HG02763 (cell line): ENCODE data around the gene EFCAB8.

ENCODE experiments used
- ATAC-seq: cut with Tn5 transposase; IDR thresholded peaks from one replicate; pipeline ENCODE4 v1.9.1; 2021; ENCODE audit warnings: mild to moderate bottlenecking, moderate library complexity; ENCODE audit not compliant: unreplicated experiment

EFCAB8 gene

DNA sequence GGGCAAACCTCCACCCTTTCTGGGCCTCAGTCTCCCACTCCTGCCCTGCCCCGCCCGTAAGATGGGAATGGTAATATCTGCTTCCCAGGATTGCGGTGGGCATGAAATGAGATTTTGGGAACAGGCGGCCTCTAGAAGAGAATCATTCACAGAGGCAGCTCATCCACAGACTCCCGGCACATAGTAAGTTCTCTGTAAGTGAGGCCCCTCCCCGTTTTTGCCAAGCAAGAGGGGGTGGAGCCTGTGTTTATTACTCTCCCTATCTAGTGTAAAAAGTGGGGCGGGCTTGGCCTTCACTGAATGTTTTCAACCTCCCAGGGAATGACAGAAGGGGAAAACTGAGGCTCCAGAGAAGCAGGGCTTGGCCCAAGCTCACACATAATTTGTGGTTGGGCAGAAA is 125.5 kb downstream of the EFCAB8 start:
- no peak for ATAC-seq

GRCh38 chr20:32984631-32985354 is 126.1 kb downstream of the EFCAB8 start:
- no peak for ATAC-seq

DNA sequence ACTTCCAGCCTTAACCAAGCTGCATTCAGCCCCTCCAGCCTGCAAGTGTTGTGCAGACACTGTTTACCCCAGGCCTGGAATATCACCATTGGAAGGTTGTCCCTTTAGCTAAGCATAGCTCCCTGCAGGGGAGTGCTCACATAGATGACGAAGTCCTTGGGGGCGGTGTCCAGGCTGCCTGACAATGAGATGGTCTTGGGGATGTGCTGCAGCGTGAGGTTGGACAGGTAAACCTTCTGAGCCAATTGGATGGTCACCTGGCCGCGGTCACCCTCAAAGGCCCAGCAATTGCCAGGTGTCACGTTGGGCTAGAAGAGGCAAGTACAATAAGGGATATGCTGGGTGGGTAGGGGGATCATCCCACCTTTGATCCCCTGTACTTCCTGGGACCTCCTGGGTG is 126.9 kb downstream of the EFCAB8 start:
- ATAC-seq = no peak

DNA sequence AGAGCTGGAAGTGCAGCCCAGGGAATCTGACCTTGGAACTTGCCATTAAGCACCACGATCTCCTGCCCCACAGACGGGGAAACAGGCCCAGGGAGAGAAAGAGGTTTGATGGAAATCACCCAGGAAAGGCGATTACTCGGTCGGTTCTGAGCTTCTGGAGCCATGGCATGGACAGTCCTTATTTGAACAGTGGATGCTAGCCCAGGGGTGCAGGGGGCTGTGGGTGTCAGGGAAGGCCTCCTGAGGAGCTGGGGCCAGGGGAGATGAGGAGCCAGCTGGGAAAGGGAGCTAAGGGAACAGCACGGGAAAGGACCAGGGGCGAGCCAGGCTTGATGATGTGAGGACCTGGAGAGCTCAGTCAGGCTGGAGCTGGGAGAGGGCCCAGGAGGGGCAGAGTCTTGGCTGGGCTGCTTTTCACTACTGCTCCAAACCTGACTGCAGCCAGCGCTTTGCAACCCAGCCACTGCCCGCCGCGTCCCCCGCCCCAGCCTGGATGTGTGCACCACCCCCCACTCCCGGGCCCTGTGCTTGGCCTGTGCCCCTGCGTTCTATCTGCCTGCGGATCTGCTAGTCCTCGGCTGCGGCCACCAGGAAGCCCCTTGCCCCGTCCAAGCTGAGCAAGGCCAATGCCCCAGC is 127.7 kb downstream of the EFCAB8 start:
- ATAC-seq = no peak

DNA sequence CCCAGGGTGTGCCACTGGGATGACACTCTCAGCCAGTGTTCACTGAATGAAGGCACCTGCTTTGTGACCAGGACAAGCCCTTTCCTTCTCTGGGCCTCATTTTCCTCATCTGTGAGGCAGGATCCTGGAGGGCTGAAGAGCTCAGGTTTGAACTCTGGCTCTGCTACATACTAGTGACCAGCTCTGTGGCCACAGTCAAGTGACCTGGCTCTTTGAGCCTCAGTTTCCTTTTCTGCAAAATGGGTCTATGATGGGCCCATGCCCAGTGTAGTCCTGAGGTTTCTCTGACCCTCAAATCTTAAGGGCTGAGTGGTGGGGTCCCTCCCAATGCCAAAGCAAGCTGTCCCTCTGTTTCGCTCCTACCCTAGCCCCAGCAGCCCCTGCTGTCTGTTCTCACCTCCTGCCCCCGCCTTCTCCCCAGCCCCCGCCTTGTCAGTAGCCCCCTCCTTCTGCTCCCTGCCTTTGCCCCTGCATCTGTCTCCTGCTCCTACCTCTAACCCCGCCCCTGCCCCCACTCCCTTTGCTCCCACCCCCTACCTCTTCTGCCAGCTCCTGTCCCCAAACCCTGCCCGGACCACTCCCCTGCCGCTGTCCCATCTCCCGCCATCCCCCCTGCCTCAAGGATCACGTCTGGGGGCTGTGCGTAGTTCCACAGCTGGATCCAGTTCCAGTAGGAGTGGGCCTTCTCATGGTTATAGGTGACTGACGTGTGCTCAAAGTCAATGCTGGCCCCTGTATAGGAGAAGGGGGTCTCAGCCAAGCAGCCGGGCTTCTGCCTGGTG is 128.5 kb downstream of the EFCAB8 start:
- no peak for ATAC-seq

DNA sequence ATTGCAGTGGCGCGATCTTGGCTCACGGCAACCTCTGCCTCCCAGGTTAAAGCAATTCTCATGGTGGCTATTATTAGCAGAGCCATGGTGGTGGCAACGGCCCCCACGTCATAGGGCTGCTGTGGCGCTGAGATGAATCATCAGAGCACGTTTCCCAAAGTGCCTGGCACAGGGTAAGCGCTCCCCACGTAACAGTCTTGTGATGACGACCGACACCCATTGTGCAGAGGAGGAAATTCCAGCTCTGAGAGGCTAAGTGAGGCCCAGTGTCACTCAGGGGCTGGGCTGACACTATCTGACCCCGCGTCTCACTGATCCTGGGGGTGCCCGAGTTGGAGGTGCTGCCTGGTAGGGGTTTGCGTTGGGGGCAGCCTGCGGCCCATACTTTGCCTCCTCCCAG is 129.3 kb downstream of the EFCAB8 start:
- ATAC-seq = no peak

- no peak for ATAC-seq
These were observed 131.0 kb downstream of the EFCAB8 start for GRCh38 chr20:32989507-32990283.

DNA sequence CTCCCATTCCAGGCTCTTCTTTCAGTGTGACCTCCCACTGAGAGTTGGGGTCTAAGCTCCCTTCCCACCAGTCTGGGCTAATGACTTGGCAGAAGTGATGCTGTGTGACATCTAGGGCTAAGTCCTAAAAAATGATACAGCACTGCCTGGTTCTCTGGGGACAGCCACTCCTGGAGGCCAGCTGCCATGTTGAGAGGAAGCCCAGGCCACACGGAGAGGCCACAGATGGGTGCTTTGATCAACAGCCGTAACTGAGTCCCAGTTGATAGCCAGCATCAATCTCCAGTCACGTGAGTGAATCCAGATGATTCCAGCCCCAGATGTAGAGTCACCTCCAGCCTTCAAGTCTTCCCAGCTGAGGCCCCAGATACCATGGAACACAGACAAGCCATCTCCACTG is 131.7 kb downstream of the EFCAB8 start:
- ATAC-seq = no peak

GRCh38 chr20:32991383-32991782 is 132.7 kb downstream of the EFCAB8 start:
- ATAC-seq = no peak

- no peak for ATAC-seq
These were observed 133.3 kb downstream of the EFCAB8 start for GRCh38 chr20:32991792-32992641.

GRCh38 chr20:32993496-32994050 is 134.8 kb downstream of the EFCAB8 start:
- ATAC-seq = no peak

GRCh38 chr20:32995802-32996201 is 137.1 kb downstream of the EFCAB8 start:
- no peak for ATAC-seq

DNA sequence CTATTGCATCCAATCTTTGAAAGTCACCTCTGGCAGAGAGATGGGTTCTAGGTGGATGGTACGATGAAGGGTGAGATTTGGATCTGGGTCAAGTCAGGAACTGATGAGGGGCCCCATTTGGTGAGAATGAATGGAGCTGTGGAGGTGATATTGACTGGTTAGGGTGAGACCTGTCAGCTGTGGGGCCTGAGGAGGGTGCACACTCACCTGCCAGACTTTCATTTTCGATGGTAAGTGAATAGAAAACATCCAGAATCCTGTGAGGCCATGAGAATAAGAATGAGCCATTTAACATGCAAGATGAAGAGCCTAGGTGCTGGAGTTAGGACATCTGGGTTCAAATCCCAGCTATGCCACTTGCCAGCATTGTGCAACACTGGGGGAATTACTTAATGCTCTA is 138.7 kb downstream of the EFCAB8 start:
- ATAC-seq = no peak

DNA sequence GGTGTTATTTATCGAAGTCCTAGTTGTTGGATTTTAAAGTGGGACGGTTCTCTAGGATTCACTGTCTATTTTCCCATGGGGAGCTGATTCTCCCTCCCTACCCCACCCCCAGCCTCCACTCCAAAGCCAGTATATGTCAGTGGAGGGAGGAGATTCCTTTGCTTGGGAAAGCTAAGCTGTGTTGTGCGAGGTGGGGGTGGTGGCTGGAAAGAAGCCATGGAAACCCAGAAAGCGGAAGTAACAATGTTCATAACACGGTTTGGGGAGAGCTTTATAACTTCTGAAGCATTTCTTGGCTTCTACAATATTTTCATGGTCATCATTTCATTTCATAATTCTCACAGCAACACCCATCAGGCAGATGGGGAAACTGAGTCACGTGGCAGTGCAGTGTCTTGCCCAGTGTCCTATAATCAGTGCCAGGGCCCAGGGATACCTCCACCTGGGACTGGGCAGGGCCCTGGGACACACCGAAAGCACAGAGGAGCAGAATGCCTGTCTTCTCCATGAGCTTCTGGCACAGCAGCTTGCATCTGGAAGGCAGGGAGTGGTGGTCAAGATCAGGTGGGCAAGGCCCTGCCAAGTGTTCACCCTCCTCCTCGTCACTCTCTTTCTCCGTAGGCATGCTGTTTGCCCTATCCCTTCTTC is 141.0 kb downstream of the EFCAB8 start:
- no peak for ATAC-seq

- no peak for ATAC-seq
These were observed 142.2 kb downstream of the EFCAB8 start for GRCh38 chr20:33000802-33001466.

DNA sequence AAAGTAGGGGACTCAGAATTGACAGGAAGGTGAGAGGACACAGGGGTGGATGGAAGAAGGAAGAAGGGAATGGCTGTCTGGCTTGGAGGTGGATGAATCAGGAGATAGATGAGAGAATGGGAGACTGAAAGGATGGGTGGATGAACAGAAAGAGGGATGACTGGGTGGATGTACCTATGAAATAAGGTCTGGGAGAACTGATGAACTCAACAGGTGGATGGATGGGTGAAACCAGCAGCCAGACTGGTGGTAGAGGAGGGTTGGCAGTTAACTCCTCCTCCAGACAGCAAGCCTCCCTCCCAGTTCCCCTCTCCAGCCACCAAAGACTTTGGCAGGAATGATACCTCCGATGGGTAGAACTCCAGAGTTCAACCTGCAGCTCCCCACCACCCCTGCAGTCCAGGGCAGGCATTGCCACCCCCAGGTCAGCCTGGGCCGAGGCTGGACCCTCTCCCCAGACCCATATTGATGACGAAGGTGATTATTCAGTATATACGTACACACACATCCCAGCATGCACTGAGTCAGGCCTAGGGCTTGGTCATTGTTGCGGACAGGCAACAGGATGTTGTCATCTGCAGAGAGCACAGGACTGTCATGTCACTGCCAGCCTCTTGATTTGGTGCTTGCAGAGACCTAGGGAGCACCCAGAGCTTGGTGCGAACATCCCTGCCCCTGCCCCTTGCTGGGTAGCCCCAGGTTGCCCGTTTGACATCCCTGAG is 143.5 kb downstream of the EFCAB8 start:
- ATAC-seq = no peak

DNA sequence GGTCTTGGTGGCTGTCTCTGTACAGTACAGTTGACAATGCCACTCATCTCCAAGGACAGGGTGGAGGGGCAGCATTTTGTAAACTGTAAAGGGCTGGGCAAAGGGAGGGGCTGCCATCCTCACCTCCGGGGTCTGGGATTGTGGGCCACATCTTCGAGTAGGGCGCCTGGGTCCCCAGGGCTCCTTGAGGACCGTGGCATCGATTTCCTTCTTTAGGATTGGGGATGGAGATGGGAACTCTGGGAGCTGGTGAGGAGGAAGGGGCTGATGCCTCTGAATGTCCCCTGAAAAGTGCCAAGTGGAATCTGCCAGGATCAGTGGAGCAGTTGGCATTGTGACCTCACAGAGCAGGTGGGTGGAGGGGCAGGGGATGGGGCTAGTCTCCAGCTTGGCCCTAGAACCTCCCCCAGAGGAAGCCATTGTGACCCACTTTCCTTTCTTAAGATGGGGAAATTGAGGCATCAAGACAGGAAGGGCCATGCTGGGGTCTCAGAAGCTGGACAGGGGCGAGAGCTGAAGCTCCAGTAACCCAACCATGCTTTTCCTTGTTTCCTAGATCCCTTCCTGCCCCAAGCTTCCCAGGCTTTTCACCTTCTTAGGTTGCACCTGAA is 145.5 kb downstream of the EFCAB8 start, which contains the start of gene SUN5:
SUN5 (minus strand) TSS at position 293 of the 611 bp plus-strand sequence; CDS start at position 200, 93 bp downstream.
- ATAC-seq = no peak

GRCh38 chr20:33005132-33005566 is 146.4 kb downstream of the EFCAB8 start:
- ATAC-seq = no peak
